ENCODE measurements around the gene ADAMTS14.

- TF ChIP-seq POLR2A (IDR thresholded peaks at IDR 0.05; ENCODE audit: low read depth, low read length) (no peak), POLR2AphosphoS5 (IDR thresholded peaks at IDR 0.05; ENCODE audit: low read depth, low read length) (no peak)
Measured at GRCh38 chr10:70660722-70661121, 11.6 kb upstream of the ADAMTS14 start.

All from GM12891 (cell line).